ENCODE data around the gene GUCY2F. TPM values are rescaled to one million over a fixed set of nuclear protein-coding genes. Genes with fewer than 3 reads are reported as not detected.

The GUCY2F gene
- total RNA-seq, 2 donors from 2014 or later, result not detected

GRCh38 chrX:109373468-109373867 is 108.4 kb downstream of the GUCY2F start:
- H3K4me3 ChIP-seq, result no peak overlapping the region
- H3K4me1 ChIP-seq (ENCODE audit: control insufficient read depth in 1 of 2, low read depth in 2 of 2), result no peaks in the 10 kb centered on the region
- H3K9me3 ChIP-seq, result no peaks in the 10 kb centered on the region
- ATAC-seq (ENCODE audit: insufficient number of reproducible peaks, low FRiP score, low read depth) (no peak), DNase-seq (ENCODE audit: low spot score) (no peak)
- H3K36me3 ChIP-seq, result no peaks in the 10 kb centered on the region
- H3K27me3 ChIP-seq (replicated peaks; ENCODE audit: insufficient read depth), result no peaks in the 10 kb centered on the region
- TF ChIP-seq CTCF (IDR thresholded peaks at IDR 0.05), result no peak
- H3K27ac ChIP-seq, result no peak overlapping the region

GRCh38 chrX:109372716-109373115 is 109.2 kb downstream of the GUCY2F start:
- H3K4me1 ChIP-seq (ENCODE audit: control insufficient read depth in 1 of 2, low read depth in 2 of 2), result no peaks in the 10 kb centered on the region
- TF ChIP-seq CTCF (IDR thresholded peaks at IDR 0.05), result no peak
- no peak overlapping the region for H3K27ac ChIP-seq
- H3K27me3 ChIP-seq (replicated peaks; ENCODE audit: insufficient read depth), result no peaks in the 10 kb centered on the region
- DNase-seq (ENCODE audit: low spot score), result no peak
- H3K36me3 ChIP-seq, result no peaks in the 10 kb centered on the region
- no peaks in the 10 kb centered on the region for H3K9me3 ChIP-seq
- no peak for ATAC-seq (ENCODE audit: insufficient number of reproducible peaks, low FRiP score, low read depth)
- no peak overlapping the region for H3K4me3 ChIP-seq

DNA sequence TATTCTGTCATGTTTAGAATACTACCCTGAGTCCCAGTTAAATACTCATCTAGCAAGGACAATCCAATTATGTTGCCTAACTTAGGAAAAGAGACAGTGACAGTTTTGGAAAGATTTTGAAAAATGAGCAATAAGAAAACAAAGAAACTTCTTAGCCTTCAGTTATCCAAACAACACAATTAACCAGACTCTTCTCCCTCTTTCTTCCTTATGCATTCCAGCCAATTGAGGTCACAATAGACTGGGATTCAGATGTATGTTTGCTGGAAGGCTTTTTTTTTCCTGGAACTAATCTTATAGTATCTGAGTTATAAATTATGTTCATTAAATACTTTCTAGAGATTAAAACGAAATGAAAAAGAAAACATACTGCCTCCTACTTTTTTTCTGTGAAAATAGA is 109.6 kb downstream of the GUCY2F start:
- no peak overlapping the region for H3K27ac ChIP-seq
- TF ChIP-seq CTCF (IDR thresholded peaks at IDR 0.05), result no peak
- no peak overlapping the region for H3K4me3 ChIP-seq

GRCh38 chrX:109362101-109362500 is 119.8 kb downstream of the GUCY2F start:
- H3K4me1 ChIP-seq (ENCODE audit: control insufficient read depth in 1 of 2, low read depth in 2 of 2), result no peaks in the 10 kb centered on the region
- no peak for TF ChIP-seq CTCF (IDR thresholded peaks at IDR 0.05)
- no peaks in the 10 kb centered on the region for H3K27me3 ChIP-seq (replicated peaks; ENCODE audit: insufficient read depth)
- no peaks in the 10 kb centered on the region for H3K36me3 ChIP-seq
- no peak overlapping the region for H3K27ac ChIP-seq
- ATAC-seq (ENCODE audit: insufficient number of reproducible peaks, low FRiP score, low read depth), result no peak
- H3K9me3 ChIP-seq, result no peaks in the 10 kb centered on the region
- no peak for DNase-seq (ENCODE audit: low spot score)
- no peak overlapping the region for H3K4me3 ChIP-seq

More for the DNA sequence above, 109.6 kb downstream of the GUCY2F start:
- H3K36me3 ChIP-seq, result no peaks in the 10 kb centered on the region
- H3K27me3 ChIP-seq (replicated peaks; ENCODE audit: insufficient read depth), result no peaks in the 10 kb centered on the region
- DNase-seq (ENCODE audit: low spot score) (no peak), ATAC-seq (ENCODE audit: insufficient number of reproducible peaks, low FRiP score, low read depth) (no peak)
- H3K9me3 ChIP-seq, result no peaks in the 10 kb centered on the region
- no peaks in the 10 kb centered on the region for H3K4me1 ChIP-seq (ENCODE audit: control insufficient read depth in 1 of 2, low read depth in 2 of 2)

DNA sequence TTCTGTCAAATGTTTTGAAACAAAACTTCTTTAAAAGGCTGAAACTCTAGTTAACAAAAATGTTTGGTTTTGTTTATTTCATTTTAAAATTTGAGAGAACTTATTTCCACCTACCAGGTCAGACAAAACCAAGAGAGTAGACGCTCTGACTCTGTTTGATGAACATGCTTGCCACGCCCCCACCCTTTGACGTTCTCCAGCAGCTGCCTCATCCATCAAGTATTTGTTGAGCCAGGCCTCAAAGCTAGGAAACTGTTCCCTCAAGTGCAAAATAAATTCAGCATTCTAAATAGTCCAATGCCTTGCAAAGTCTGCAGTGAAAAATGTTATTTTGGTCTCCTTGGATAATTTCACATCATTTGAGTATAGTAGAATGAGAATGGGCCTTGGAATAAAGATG is 121.6 kb downstream of the GUCY2F start:
- Histone ChIP-seq H3K27ac (no peak overlapping the region), H3K27me3 (replicated peaks; ENCODE audit: insufficient read depth) (no peaks in the 10 kb centered on the region), H3K36me3 (no peaks in the 10 kb centered on the region), H3K4me3 (no peak overlapping the region), H3K4me1 (ENCODE audit: control insufficient read depth in 1 of 2, low read depth in 2 of 2) (no peaks in the 10 kb centered on the region), H3K9me3 (no peaks in the 10 kb centered on the region)
- ATAC-seq (ENCODE audit: insufficient number of reproducible peaks, low FRiP score, low read depth) (no peak), DNase-seq (ENCODE audit: low spot score) (no peak)
- TF ChIP-seq CTCF (IDR thresholded peaks at IDR 0.05), result no peak
